Activated T-helper 17 cell treated with anti-CD3 and anti-CD28 coated beads, Interleukin-2, amount 50 U/mL, for 72 hours (primary cell): Measurements from ENCODE around the gene TTYH2. TPM values are rescaled to one million over a fixed set of nuclear protein-coding genes. Genes with fewer than 3 reads are reported as not detected.
A peak's percentile ranks its signal among the peaks of the same experiment; 100 is the strongest.

Experiments used
- ATAC-seq: fragments of 150-1000 bp; cut with Tn5 transposase; replicated peaks from 2 replicates; pipeline ENCODE4 v1.10.0; 2021; ENCODE audit warnings: mild to moderate bottlenecking, moderate library complexity
- H3K27ac Mint-ChIP-seq: one replicate; pipeline ENCODE4 v1.8.0; 2022; ENCODE audit warnings: mixed read lengths
- H3K27me3 Mint-ChIP-seq: one replicate; pipeline ENCODE4 v1.8.0; 2022; ENCODE audit warnings: mixed read lengths
- H3K36me3 Mint-ChIP-seq: one replicate; pipeline ENCODE4 v1.8.0; 2022; ENCODE audit warnings: low read depth, mild to moderate bottlenecking, mixed read lengths
- H3K4me1 Mint-ChIP-seq: one replicate; pipeline ENCODE4 v1.8.0; 2022; ENCODE audit warnings: mixed read lengths
- H3K4me3 Mint-ChIP-seq: one replicate; pipeline ENCODE4 v1.8.0; 2022; ENCODE audit warnings: mild to moderate bottlenecking, mixed read lengths
- H3K9me3 Mint-ChIP-seq: one replicate; pipeline ENCODE4 v1.8.0; 2022; ENCODE audit warnings: mixed read lengths
- total RNA-seq, 2 donors: library from RNA; stranded (reverse); gene quantifications; one replicate each; pipeline ENCODE4 v1.2.3, GENCODE V29; 2022

The TTYH2 gene
- total RNA-seq, 2 donors from 2014 or later, result 2.6 to 13.9 TPM

DNA sequence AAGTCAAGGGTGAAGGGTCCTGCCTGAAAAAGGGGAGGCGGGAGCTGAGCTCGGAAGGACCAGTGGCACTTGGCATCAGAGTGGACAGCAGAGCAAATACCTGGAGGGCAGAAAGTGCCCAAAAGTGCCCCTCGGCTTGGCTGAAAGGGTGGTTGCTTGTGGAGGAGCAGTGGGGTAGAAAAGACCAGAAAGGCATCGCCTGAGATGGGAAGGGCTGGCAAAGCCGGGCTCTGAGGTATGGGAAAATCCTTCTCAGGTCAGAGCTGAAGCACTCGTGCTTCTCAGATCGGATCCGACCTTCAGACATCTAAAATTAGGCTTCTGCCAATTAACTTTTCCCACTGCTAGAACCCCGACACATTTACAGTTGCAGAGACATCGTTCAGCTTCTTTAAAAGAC lies 11.4 kb upstream of the TTYH2 start:
- H3K4me1 Mint-ChIP-seq, result peaks cover 26% of the 10 kb centered on the region
- no peaks in the 10 kb centered on the region for H3K9me3 Mint-ChIP-seq
- H3K27me3 Mint-ChIP-seq, result peaks cover 14% of the 10 kb centered on the region
- H3K36me3 Mint-ChIP-seq, result peaks cover 38% of the 10 kb centered on the region
- ATAC-seq, result no peak
- no peak overlapping the region for H3K27ac Mint-ChIP-seq
- peak overlapping the region; percentile 97 for H3K4me3 Mint-ChIP-seq

DNA sequence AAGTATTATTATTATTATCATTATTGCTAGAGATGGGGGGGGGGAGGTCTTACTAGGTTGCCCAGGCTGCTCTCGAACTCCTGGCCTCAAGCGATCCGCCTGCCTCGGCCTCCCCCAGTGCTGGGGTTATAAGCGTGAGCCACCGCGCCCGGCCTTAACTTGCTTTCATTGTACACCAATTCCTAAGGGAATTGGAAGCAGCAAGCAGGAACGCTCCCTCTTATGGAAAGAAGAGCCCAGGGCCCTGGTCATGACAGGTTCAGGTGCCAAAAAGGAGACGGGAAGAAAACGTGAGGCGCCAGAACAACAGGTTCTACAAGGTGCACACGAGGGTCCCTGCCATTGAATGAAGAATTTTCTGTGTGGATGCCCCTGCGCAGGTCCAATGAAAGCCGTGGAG lies 10.4 kb upstream of the TTYH2 start:
- ATAC-seq, result no peak
- H3K36me3 Mint-ChIP-seq, result peaks cover 48% of the 10 kb centered on the region
- H3K9me3 Mint-ChIP-seq, result no peaks in the 10 kb centered on the region
- peak overlapping the region; percentile 97 for H3K4me3 Mint-ChIP-seq
- peaks cover 10% of the 10 kb centered on the region for H3K27me3 Mint-ChIP-seq
- H3K4me1 Mint-ChIP-seq, result peaks cover 26% of the 10 kb centered on the region
- H3K27ac Mint-ChIP-seq, result peak overlapping the region; percentile 100

DNA sequence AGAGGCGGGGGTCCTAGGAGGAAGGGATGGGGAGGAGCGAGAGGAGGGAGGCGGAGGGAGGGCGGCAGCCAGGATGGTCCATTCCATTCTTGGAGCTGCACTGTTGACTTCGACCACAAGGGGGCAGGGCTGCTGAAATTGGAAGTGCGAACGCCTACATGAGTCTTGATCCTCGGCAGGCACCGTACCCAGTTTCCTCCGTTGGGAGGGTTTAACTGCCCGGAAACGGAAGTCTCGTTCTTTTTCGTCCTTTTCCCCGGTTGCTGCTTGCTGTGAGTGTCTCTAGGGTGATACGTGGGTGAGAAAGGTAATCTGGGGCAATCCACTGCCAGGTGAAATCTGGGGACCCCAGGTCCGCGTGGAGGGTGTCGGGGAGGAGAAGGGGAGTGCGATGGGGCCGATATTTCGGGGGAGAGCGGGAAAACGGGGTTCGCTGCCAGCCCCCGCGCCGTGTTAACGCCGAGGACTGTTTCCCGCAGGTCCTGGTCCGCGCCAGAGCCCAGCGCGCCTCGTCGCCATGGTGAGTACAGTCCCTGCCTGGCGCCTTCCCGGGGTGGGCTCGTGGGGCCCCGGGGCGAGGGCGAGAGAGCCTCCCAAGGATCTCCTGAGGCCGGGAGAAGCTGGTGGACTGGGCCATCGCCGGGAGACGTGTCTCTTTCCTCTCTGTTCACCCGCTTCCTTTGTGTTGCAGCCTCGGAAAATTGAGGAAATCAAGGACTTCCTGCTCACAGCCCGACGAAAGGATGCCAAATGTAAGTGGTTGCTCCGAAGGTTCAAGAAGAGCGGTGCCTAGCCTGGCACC lies 9.7 kb upstream of the TTYH2 start, which contains the start of gene RPL38:
Gene RPL38 (plus strand): TSS at position 240 of the 802 bp plus-strand sequence. CDS start 278 bp downstream, at position 518.
- Mint-ChIP-seq H3K27ac (peak within 1 kb of the TSS; percentile 100), H3K27me3 (peaks cover 10% of the 10 kb centered on the region), H3K4me3 (peak within 1 kb of the TSS; percentile 97), H3K36me3 (peaks cover 55% of the 10 kb centered on the region), H3K4me1 (peaks cover 26% of the 10 kb centered on the region), H3K9me3 (no peaks in the 10 kb centered on the region)
- ATAC-seq, result peak; percentile 91

DNA sequence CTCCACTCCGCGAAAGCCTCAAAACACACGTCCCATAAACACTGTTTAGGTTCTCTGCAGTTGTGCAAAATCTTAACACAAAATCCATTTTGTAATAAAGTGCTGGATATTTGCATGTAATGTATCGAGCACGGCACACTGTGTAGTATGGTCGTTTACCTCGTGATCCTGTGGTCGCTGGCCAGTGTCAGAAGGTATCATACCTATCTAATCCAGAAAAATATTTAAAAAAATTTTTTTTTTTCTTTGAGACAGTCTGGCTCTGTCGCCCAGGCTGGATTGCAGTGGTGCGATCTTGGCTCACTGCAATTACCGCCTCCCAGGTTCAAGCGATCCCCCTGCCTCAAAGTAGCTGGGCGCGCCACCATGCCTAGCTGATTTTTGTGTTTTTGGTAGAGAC lies 8.9 kb upstream of the TTYH2 start:
- H3K36me3 Mint-ChIP-seq, result peaks cover 64% of the 10 kb centered on the region
- H3K4me3 Mint-ChIP-seq, result peak overlapping the region; percentile 97
- ATAC-seq, result no peak
- peak overlapping the region; percentile 100 for H3K27ac Mint-ChIP-seq
- H3K9me3 Mint-ChIP-seq, result no peaks in the 10 kb centered on the region
- H3K27me3 Mint-ChIP-seq, result peaks cover 10% of the 10 kb centered on the region
- peaks cover 33% of the 10 kb centered on the region for H3K4me1 Mint-ChIP-seq

DNA sequence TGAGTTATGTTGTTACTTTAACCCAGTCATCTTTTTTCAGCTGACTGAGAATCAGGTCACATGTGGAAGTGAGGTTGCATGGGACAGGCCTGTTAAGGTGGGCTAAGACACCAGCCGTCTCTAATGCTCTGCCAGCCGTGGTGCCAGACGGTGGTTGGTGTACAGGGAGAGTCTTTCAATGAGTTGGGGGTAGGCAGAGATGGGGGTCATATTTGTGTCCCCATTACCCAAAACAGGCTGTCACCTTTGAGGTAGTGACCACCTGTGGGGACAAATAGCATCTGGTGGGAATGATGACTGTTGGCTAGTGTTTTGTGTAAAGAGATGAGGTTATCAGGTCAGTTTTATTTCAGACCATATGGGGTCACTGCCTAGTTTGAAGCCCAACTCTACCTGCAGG lies 8.1 kb upstream of the TTYH2 start:
- Mint-ChIP-seq H3K9me3 (no peaks in the 10 kb centered on the region), H3K4me1 (peaks cover 33% of the 10 kb centered on the region), H3K4me3 (peak overlapping the region; percentile 97), H3K27ac (peak overlapping the region; percentile 100), H3K36me3 (peaks cover 72% of the 10 kb centered on the region), H3K27me3 (peaks cover 7% of the 10 kb centered on the region)
- ATAC-seq, result no peak

DNA sequence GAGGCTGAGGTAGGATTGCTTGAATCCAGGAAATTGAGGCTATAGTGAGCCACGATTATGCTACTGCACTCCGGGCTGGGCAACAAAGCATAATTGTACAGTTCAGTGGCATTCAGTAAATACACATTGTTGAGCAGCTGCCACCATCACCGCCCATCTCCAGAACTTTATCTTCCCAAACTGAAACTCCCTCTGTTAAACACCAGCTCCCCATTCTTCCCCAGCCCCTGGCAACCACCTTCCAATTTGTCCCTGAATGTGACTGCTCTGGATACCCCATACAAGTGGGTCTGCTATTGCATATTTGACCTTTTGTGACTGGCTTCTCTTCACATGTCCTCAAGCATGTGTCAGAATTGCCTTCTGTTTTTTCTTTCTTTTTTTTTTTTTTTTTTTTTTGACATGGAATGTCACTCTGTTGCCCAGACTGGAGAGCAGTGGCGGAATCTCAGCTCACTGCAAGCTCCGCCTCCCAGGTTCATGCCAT lies 7.0 kb upstream of the TTYH2 start:
- peaks cover 83% of the 10 kb centered on the region for H3K36me3 Mint-ChIP-seq
- peaks cover 38% of the 10 kb centered on the region for H3K4me1 Mint-ChIP-seq
- ATAC-seq, result no peak

DNA sequence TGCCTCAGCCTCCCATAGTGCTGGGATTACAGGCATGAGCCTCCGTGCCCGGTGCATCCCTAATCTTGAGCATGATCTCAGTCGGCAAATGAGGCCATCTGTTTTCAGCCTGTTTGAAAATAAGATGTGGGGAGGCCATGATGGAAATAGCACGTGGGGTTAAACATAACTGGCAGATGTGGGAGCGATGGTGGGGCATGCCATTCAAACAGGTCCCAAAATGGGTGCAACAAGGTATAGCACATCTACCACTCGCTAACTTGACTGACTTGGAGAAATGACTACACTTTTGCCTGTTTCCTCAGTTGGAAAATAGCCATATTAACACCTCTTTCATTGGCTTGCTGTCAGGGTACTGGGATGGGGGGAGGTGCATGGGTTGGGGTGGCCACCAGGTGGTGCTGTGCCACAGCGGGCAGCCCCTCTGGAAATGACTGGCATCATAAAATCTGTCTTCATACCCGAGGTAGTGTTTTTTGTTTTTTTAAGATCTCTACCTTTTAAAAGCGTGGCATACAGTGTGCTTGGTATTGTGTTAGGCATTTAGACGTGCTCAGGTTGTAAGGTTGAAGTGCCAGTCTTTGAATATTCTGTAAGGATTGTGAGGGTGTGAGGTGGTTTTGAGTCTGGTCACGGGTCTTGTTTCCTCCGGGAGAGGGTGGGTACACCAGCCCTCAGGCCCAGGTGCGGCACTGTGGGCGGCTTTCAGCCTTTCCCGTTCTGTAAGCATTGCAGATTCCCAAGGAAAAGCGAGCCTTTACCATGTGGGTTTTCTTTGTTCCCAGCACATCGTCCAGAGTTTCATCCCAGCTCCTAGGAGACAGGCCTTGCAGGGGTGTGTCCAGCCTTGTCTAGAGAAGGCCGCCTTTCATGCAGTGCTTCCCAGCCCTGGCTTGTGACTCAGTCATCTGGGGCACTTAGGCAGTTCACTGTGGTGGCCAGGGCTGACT lies 2.9 kb upstream of the TTYH2 start:
- H3K27ac Mint-ChIP-seq, result peak overlapping the region; percentile 0
- no peaks in the 10 kb centered on the region for H3K9me3 Mint-ChIP-seq
- H3K27me3 Mint-ChIP-seq, result no peaks in the 10 kb centered on the region
- peak; percentile 55 for ATAC-seq
- H3K4me3 Mint-ChIP-seq, result peak overlapping the region; percentile 97
- peaks cover 72% of the 10 kb centered on the region for H3K36me3 Mint-ChIP-seq
- H3K4me1 Mint-ChIP-seq, result peaks cover 36% of the 10 kb centered on the region

More for the DNA sequence above, 7.0 kb upstream of the TTYH2 start:
- H3K9me3 Mint-ChIP-seq, result no peaks in the 10 kb centered on the region
- peaks cover 4% of the 10 kb centered on the region for H3K27me3 Mint-ChIP-seq
- H3K4me3 Mint-ChIP-seq, result peak overlapping the region; percentile 97
- H3K27ac Mint-ChIP-seq, result peak overlapping the region; percentile 3

DNA sequence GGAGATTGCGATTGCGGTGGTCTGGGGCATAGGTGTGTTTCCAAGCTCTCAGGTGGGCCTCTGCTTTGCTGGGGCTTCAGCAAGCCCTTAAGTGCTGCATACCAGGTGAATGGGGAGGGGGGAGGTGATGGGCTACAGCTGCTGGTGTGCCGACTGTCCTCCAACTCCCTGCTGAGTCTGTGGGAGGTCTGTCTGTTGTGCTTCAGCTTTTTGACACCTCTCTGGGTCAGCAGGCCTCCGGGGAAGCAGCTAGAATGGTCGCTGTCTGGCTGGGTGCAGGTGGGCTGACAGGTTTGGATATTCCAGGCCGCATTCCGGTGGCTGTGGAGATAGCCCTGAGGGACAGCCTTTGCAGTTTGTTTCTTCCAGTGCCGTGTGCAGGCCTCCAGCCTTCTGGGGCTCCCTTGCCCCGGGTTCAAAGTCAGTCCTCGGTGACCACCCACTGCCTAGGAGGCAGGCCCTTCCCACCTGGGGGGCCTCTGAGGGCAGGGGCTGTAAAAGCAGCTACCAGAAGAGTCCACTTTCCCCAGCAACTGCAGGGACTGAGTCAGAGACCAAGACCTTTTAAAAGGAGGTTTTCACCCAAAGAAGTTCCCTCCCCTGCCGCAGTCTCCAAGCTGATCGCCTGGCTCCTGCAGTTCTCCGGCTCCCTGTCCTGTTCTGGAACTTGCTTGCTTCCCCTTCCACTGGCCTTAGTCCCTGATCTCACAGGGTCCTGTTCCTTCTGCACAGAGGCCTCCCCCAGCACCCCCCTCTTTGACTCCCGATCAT lies 2.0 kb upstream of the TTYH2 start:
- no peak for ATAC-seq
- H3K4me1 Mint-ChIP-seq, result peaks cover 32% of the 10 kb centered on the region
- peak overlapping the region; percentile 12 for H3K27ac Mint-ChIP-seq
- peak overlapping the region; percentile 97 for H3K4me3 Mint-ChIP-seq
- H3K9me3 Mint-ChIP-seq, result no peaks in the 10 kb centered on the region
- no peaks in the 10 kb centered on the region for H3K27me3 Mint-ChIP-seq
- H3K36me3 Mint-ChIP-seq, result peaks cover 63% of the 10 kb centered on the region

DNA sequence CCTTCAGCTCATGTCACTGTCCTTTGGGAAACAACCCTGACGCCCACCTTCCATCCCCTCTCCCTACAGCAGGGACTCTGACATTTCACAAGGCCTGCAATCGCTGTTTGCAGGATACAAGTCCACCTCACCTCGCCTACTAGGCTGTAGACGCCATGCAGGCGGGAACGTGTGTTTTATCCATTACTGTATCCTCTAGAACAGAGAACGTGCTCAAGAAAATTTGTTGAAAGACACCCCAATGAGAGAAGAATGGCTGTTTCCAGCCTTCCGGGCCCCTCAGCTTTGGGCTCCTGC lies 1.5 kb upstream of the TTYH2 start:
- Mint-ChIP-seq H3K9me3 (no peaks in the 10 kb centered on the region), H3K4me3 (peak overlapping the region; percentile 97), H3K27me3 (no peaks in the 10 kb centered on the region), H3K27ac (peak overlapping the region; percentile 12), H3K36me3 (peaks cover 60% of the 10 kb centered on the region), H3K4me1 (peaks cover 29% of the 10 kb centered on the region)
- ATAC-seq, result no peak

DNA sequence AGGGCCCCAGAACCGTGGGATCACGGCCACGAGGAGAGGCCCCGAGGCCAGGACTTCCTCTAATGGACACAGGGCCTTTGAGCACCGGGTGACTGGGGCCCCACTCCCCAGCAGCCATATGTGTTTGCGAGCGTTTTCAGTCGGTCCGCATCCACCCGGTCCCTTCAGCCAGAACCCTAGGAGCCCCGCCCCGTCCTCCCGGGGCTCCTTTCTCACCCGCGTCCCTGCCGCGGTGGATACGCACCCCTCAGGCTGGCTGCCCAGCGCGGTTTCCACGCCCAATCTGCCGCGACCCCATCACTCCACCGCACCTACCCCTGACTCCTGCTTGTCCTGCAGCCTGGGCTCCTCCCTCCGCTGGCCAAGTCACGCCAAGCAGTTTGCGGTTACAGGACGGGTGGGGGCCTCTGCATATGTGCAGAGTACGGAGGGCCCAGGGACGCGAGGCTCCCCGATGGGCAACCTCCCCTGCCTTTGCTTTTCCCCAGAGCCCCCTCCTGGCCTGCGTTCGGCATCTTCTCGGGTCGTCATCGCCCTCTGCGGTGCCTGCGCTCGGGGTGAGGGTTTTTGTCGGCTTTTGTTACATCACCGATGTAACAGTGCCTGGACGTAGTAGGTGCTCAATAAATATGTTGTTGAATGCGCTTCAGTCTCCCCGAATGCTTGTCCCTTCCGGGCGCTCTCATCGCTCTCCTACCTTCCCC lies 1.0 kb upstream of the TTYH2 start:
- peaks cover 57% of the 10 kb centered on the region for H3K36me3 Mint-ChIP-seq
- H3K27me3 Mint-ChIP-seq, result no peaks in the 10 kb centered on the region
- H3K4me3 Mint-ChIP-seq, result peak overlapping the region; percentile 97
- peak overlapping the region; percentile 90 for H3K27ac Mint-ChIP-seq
- peak; percentile 2 for ATAC-seq
- H3K9me3 Mint-ChIP-seq, result no peaks in the 10 kb centered on the region
- peaks cover 29% of the 10 kb centered on the region for H3K4me1 Mint-ChIP-seq

DNA sequence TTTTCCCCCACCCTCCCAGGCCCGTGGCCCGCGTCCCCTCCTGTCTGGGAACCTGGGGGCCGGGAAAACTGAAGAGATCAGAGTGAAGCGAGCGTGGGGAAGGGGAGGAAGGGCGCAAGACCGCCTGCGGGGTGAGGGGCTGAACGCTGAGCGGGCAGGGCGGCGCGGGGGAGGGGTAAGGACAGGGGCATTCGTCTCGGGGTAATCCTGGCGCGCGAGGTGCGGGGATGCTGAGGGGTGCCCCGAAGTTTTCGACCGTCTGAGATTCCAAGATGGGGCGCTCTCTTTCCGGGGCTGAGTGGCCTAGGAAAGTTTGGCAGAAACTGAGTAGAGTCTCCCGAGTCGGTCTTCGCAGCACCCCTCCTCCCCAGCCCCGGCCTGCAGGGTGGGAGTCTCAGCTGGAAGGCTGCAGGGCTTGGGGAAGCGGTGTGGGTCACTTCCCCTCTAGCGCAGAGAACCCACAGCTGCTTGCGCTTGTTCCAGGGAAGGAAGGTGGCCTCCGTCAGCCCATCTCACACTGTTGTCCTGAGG lies 555 bp downstream of the TTYH2 start:
- Mint-ChIP-seq H3K27ac (peak overlapping the region; percentile 70), H3K27me3 (no peaks in the 10 kb centered on the region)

DNA sequence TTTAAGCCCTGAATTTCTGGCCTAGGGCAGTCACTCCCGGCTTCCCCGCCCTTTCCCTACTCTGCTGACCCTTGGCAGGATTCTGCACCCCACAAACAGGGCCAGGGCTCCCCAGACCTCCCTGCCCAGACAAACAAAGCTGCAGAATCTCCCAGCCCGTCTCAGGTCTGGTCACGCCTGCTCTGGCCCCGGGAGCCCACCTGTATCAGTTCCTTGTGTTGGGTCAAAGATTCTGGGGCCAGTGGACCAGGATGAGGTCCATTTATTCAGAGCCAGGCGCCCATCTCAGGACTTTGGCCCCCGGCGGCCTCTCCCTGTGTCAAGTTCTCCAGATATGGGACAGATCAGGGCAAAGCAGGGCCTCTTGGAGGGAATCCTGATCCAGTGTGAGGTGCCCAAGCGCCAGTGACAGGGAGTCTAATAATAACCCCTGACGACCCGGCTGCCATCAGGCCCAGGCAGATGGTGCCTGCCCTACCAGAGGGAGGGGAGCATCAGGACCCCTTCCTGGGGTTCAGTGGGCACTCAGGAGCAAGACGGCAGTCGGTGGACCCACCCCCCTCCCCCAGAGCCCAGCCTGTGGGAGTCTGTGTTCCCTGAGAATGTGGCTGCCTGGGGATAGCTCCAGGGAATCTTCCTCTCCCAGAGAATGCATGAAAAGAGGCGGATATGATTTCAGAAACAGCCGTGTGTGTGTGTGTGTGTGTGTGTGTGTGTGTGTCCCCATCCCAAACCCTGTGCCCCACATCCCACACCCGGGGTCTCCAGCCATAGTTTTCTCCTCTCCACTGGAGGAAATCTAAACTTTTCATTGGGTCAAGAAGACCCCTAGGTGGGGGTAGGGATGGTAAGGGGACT lies 1.3 kb downstream of the TTYH2 start:
- Mint-ChIP-seq H3K27me3 (no peaks in the 10 kb centered on the region), H3K27ac (peak overlapping the region; percentile 70), H3K4me3 (peak overlapping the region; percentile 97), H3K4me1 (peaks cover 21% of the 10 kb centered on the region), H3K36me3 (peaks cover 34% of the 10 kb centered on the region), H3K9me3 (no peaks in the 10 kb centered on the region)
- no peak for ATAC-seq

More for the DNA sequence above, 555 bp downstream of the TTYH2 start:
- no peaks in the 10 kb centered on the region for H3K9me3 Mint-ChIP-seq
- H3K4me3 Mint-ChIP-seq, result peak overlapping the region; percentile 97
- H3K36me3 Mint-ChIP-seq, result peaks cover 42% of the 10 kb centered on the region
- H3K4me1 Mint-ChIP-seq, result peaks cover 28% of the 10 kb centered on the region
- no peak for ATAC-seq

DNA sequence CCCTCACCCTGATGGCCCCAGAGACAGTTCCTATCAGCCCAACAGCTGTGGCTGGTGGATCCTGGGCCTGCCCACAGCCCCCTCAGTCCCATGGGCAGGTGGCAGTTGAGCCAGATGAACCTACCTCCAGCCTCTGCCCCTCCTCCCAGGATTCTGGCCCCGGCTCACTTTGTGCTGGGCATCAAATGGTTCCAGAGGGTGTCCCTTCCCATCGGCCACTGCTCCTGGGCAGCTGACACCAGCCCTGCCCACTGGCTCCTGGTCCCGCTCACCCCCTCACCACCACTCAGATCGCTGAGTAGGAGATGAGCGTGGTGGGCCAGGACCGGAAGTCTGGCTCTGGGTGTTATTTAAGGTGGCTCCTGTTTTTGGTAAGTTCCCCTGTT lies 2.0 kb downstream of the TTYH2 start:
- H3K4me3 Mint-ChIP-seq, result peak overlapping the region; percentile 97
- peaks cover 17% of the 10 kb centered on the region for H3K4me1 Mint-ChIP-seq
- ATAC-seq, result no peak
- H3K27ac Mint-ChIP-seq, result no peak overlapping the region
- H3K9me3 Mint-ChIP-seq, result no peaks in the 10 kb centered on the region
- no peaks in the 10 kb centered on the region for H3K27me3 Mint-ChIP-seq
- H3K36me3 Mint-ChIP-seq, result peaks cover 27% of the 10 kb centered on the region
